RWPE2 (cell line): Measurements from ENCODE around the gene FZR1.
"Not testable (repeated sequence)": the region's sequence is repeated elsewhere in the genome, so short reads cannot be mapped to it uniquely, and the experiment has no call there.

Experiments used
- ATAC-seq: fragments of 200-7000 bp; cut with Tn5 transposase; 3 replicates; pipeline ENCODE4 v1.9.1; 2021; ENCODE audit warnings: low read depth
- DNase-seq: peaks from one replicate; pipeline ENCODE4 v3.0.0-alpha.2; 2020; ENCODE audit warnings: low spot score
- H3K27ac ChIP-seq: fragments of 450-650 bp; 2 replicates; pipeline ENCODE4 v1.5.1; 2017; ENCODE audit warnings: mild to moderate bottlenecking; ENCODE audit not compliant: poor library complexity, severe bottlenecking
- H3K27me3 ChIP-seq: fragments of 250-450 bp; sonication (Bioruptor Pico); 2 replicates; pipeline ENCODE4 v1.5.1; 2021; ENCODE audit warnings: mild to moderate bottlenecking, moderate library complexity; ENCODE audit not compliant: insufficient read depth, poor library complexity, severe bottlenecking
- H3K36me3 ChIP-seq: fragments of 250-450 bp; sonication (Bioruptor Pico); 2 replicates; pipeline ENCODE4 v1.5.1; 2020; ENCODE audit warnings: low read depth, mild to moderate bottlenecking, moderate library complexity
- H3K4me1 ChIP-seq: fragments of 250-450 bp; sonication (Bioruptor Pico); 2 replicates; pipeline ENCODE4 v1.5.1; 2021; ENCODE audit warnings: mild to moderate bottlenecking, moderate library complexity; ENCODE audit not compliant: insufficient read depth, poor library complexity, severe bottlenecking
- H3K4me3 ChIP-seq: fragments of 250-450 bp; sonication (Bioruptor Pico); 2 replicates; pipeline ENCODE4 v1.5.1; 2021; ENCODE audit warnings: mild to moderate bottlenecking, moderate library complexity; ENCODE audit not compliant: severe bottlenecking
- H3K9me3 ChIP-seq: fragments of 250-450 bp; sonication (Bioruptor Pico); 2 replicates; pipeline ENCODE4 v1.5.1; 2021; ENCODE audit warnings: mild to moderate bottlenecking, moderate library complexity; ENCODE audit not compliant: severe bottlenecking
- TF ChIP-seq, protein P1 (sequence below): fragments of 450-650 bp; IDR thresholded peaks from one replicate; pipeline ENCODE4 v1.5.1; 2017; ENCODE audit warnings: mild to moderate bottlenecking, moderate library complexity; ENCODE audit not compliant: poor library complexity, severe bottlenecking

The FZR1 gene

DNA sequence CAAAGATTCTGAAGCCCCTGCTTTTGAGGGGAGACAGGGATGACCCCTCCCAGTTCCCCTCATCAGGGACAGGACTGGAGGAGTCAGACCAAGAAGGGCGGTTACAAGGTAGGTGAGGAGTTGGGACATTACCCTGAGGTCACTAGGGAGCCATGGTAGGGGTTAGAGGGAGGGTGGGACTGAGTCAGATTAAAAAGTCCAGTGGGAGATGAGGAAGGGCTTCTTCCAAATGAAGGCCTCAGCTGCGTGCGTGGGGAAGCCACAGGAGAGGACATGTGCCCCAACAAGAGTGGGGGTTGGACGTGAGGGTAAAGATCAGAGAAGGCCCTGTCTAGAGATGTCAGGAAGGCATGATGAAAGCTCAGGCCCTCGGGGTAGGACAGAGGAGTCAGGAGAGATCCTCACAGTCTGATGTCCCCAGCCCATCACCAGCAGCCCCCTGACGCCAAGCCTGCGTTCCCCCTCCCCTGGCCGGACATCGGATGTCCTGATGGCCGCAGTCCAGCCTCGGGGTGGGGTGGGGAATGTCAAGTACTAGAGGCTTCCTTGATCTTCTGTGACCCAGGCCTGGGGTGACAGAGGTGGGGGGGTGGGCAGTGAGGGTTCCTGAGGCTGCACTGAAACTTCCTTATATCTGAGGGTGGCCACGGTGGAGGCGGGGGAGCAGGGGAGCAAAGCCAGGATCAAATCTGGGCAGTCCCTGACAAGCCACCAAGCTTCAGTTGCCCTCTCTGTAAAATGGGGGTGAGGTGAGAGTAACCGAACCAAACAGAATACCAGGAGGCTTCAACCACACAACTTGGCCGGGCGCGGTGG lies 57.8 kb downstream of the FZR1 start:
- no peaks in the 10 kb centered on the region for H3K27me3 ChIP-seq
- TF ChIP-seq, protein P1, sequence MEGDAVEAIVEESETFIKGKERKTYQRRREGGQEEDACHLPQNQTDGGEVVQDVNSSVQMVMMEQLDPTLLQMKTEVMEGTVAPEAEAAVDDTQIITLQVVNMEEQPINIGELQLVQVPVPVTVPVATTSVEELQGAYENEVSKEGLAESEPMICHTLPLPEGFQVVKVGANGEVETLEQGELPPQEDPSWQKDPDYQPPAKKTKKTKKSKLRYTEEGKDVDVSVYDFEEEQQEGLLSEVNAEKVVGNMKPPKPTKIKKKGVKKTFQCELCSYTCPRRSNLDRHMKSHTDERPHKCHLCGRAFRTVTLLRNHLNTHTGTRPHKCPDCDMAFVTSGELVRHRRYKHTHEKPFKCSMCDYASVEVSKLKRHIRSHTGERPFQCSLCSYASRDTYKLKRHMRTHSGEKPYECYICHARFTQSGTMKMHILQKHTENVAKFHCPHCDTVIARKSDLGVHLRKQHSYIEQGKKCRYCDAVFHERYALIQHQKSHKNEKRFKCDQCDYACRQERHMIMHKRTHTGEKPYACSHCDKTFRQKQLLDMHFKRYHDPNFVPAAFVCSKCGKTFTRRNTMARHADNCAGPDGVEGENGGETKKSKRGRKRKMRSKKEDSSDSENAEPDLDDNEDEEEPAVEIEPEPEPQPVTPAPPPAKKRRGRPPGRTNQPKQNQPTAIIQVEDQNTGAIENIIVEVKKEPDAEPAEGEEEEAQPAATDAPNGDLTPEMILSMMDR, result no peak
- H3K36me3 ChIP-seq, result no peaks in the 10 kb centered on the region
- no peak overlapping the region for H3K27ac ChIP-seq
- ATAC-seq (no peak), DNase-seq (no peak)
- no peaks in the 10 kb centered on the region for H3K9me3 ChIP-seq
- peaks cover 8% of the 10 kb centered on the region for H3K4me1 ChIP-seq
- no peak overlapping the region for H3K4me3 ChIP-seq

DNA sequence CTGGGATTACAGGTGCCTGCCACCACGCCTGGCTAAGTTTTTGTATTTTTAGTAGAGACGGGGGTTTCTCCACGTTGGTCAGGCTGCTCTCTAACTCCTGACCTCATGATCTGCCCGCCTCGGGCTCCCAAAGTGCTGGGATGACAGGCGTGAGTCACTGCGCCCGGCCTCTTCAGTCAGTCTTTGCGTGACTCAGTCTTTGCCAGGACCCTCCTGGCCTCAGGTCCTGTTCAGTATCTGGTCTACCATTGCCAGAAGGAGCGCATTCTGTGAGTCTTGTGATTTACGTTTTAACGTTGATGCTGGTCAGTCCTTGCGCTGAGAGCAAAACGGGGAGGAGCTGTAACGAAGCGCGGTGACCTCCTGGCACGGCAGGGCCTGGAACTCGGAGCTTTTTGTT lies 59.0 kb downstream of the FZR1 start:
- Histone ChIP-seq H3K4me1 (peaks cover 8% of the 10 kb centered on the region), H3K36me3 (no peaks in the 10 kb centered on the region), H3K27ac (no peak overlapping the region), H3K9me3 (no peaks in the 10 kb centered on the region), H3K4me3 (no peak overlapping the region), H3K27me3 (no peaks in the 10 kb centered on the region)
- no peak for DNase-seq
- 0 out of 3 replicates have a peak, but pooled peaks have one; percentile 35 for ATAC-seq
- TF ChIP-seq, protein P1, result no peak

- H3K9me3 ChIP-seq, ATAC-seq, H3K27ac ChIP-seq, H3K4me3 ChIP-seq, H3K36me3 ChIP-seq, H3K27me3 ChIP-seq, H3K4me1 ChIP-seq, DNase-seq: not testable (repeated sequence)
Measured at GRCh38 chr19:3570042-3570441, 63.9 kb downstream of the FZR1 start.

DNA sequence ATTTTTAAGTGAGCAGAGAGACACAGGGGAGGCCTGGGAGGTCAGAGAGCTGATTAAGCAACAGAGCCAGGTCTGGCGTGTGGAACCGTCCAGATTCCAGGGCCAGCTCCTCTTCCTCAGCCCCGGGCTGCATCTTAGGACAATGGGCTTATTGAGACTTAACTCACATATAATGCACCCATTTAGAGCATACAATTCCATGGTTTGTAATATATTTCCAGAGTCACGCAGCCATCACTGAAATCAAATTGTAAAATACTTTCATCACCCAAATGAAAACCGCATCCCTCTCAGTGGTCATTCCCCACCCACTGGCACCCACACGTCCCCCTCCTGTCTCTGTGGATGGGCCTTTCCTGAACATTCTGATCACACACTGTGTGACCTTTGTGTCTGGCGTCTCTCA lies 64.5 kb downstream of the FZR1 start:
- Histone ChIP-seq H3K27me3 (no peaks in the 10 kb centered on the region), H3K4me1 (peaks cover 2% of the 10 kb centered on the region), H3K27ac (no peak overlapping the region), H3K9me3 (no peaks in the 10 kb centered on the region), H3K36me3 (peaks cover 14% of the 10 kb centered on the region), H3K4me3 (no peak overlapping the region)
- no peak for ATAC-seq
- DNase-seq, result no peak
- TF ChIP-seq, protein P1, result no peak

DNA sequence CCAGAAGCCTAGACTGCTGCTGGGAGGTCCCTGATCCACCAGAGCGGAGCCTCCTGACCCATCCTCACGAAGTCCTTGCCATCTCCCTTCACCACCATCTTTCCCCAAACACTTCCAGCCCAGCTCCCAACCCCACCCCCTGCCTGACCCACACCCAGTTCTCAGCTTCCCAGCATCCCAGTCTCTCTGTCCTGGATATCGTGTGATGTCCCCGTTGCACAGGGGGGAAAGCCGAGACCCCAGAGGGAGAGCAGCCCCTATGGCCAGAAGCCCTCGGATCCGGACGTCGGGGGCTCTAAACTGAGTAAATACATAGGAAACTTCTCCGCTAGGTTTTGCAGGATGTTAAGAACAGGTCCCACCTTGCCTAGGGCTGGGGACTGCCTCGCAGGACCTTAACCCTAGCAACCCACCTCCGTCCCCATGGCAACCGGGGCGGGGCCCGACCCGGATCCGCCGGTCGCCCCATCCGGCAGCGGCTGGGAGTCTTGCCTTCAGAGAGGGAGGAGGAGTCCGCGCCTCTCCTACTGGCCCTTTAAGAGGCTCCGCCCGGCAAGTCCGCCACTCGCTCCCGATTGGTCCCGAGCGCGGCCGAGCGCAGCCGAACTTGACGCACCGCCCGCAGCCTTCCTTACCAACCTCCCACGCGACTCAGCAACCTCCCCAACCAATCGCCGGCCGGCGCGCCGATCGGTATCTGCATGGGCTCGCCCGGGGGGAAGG lies 66.2 kb downstream of the FZR1 start:
- peak; percentile 99 for DNase-seq
- H3K27ac ChIP-seq, result peak overlapping the region; percentile 61
- TF ChIP-seq, protein P1, result no peak
- H3K4me1 ChIP-seq, result peaks cover 2% of the 10 kb centered on the region
- peak overlapping the region; percentile 33 for H3K4me3 ChIP-seq
- no peaks in the 10 kb centered on the region for H3K27me3 ChIP-seq
- H3K9me3 ChIP-seq, result no peaks in the 10 kb centered on the region
- H3K36me3 ChIP-seq, result peaks cover 15% of the 10 kb centered on the region
- ATAC-seq, result peak; percentile 92
